Body of pancreas (tissue), 4 donors: ENCODE measurements around the gene CSNK1E.

Experiments used
- CTCF ChIP-seq, 7 experiments: fragments of 450-650 bp in 4 of 7; fragments of 200-600 bp in 3 of 7; sonication (generic) in 3 of 7; IDR thresholded peaks; one replicate each; pipeline ENCODE4 v1.5.1; 2016 to 2019; ENCODE audit warnings: antibody characterized with exemption in 7 of 7
- POLR2A ChIP-seq, 3 donors: fragments of 450-650 bp; IDR thresholded peaks; one replicate each; pipeline ENCODE4 v1.6.1; 2016; ENCODE audit warnings: antibody characterized with exemption in 3 of 3, mild to moderate bottlenecking in 2 of 3

DNA sequence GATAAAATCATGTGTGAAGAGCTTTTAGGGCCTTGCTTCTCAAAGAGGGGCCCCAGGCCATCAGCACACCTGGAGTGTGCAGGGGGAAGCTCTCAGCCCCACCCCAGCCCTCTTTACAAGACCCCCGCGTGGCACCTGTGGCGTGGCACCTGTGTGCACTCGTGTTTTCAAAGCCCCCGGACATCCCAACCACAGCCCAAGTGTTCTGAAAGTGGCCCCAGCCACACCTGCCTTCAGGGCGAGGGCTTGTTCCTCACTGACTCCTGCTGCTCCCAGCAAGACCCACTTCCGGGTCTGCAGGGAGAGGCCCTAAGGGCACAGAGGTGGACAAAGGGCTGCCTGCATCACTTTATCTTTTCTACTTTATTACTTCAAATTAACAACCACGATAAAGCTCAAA, 26.9 kb downstream of the CSNK1E start:
- TF ChIP-seq POLR2A (IDR thresholded peaks at IDR 0.05) (no peak), CTCF (IDR thresholded peaks at IDR 0.05) (no peak)
